GM23338 (cell line): ENCODE results near the gene SH3GL3. TPM values are rescaled to one million over a fixed set of nuclear protein-coding genes. Genes with fewer than 3 reads are reported as not detected.
A peak's percentile ranks its signal among the peaks of the same experiment; 100 is the strongest.

Experiments
- ATAC-seq: fragments of 200-7000 bp; cut with Tn5 transposase; 3 replicates; pipeline ENCODE4 v1.9.1; 2020
- DNase-seq: peaks from one replicate; pipeline ENCODE4 v3.0.0-alpha.2; 2015; ENCODE audit warnings: low spot score
- H2AFZ ChIP-seq: fragments of 200-600 bp; sonication (generic); 2 replicates; pipeline ENCODE4 v1.8.0; 2016; ENCODE audit warnings: antibody characterized with exemption, mild to moderate bottlenecking, moderate library complexity
- H3F3A ChIP-seq: fragments of 200-600 bp; sonication (generic); replicated peaks from 2 replicates; pipeline ENCODE4 v1.8.0; 2017; ENCODE audit warnings: antibody characterized with exemption, mixed run types, low read depth
- H3K27ac ChIP-seq: fragments of 200-600 bp; sonication (generic); 2 replicates; pipeline ENCODE4 v1.6.1; 2016; ENCODE audit warnings: low read depth
- H3K27me3 ChIP-seq: fragments of 200-600 bp; sonication (generic); 2 replicates; pipeline ENCODE4 v1.8.0; 2016; ENCODE audit warnings: mild to moderate bottlenecking, mixed run types, moderate library complexity; ENCODE audit not compliant: insufficient read depth
- H3K36me3 ChIP-seq: fragments of 200-600 bp; sonication (generic); 2 replicates; pipeline ENCODE4 v1.8.0; 2016; ENCODE audit warnings: mild to moderate bottlenecking; ENCODE audit not compliant: insufficient read depth
- H3K4me1 ChIP-seq: fragments of 200-600 bp; sonication (generic); 2 replicates; pipeline ENCODE4 v1.8.0; 2016; ENCODE audit warnings: mild to moderate bottlenecking, moderate library complexity; ENCODE audit not compliant: insufficient read depth
- H3K4me2 ChIP-seq: fragments of 200-600 bp; sonication (generic); 2 replicates; pipeline ENCODE4 v1.7.1; 2017; ENCODE audit warnings: mixed run types
- H3K4me3 ChIP-seq: fragments of 200-600 bp; sonication (generic); 2 replicates; pipeline ENCODE4 v1.6.1; 2016; ENCODE audit warnings: mixed run types
- H3K79me2 ChIP-seq: fragments of 200-600 bp; sonication (generic); replicated peaks from 2 replicates; pipeline ENCODE4 v1.8.0; 2017; ENCODE audit warnings: mild to moderate bottlenecking; ENCODE audit not compliant: insufficient read depth
- H3K9me2 ChIP-seq: fragments of 200-600 bp; sonication (generic); 2 replicates; pipeline ENCODE4 v1.8.0; 2017; ENCODE audit not compliant: insufficient read depth
- H4K20me1 ChIP-seq: fragments of 200-600 bp; sonication (generic); replicated peaks from 2 replicates; pipeline ENCODE4 v1.8.0; 2017; ENCODE audit warnings: mild to moderate bottlenecking; ENCODE audit not compliant: insufficient read depth
- H3K27ac Mint-ChIP-seq: 2 replicates; pipeline ENCODE4 v1.8.0; 2020; ENCODE audit warnings: inconsistent platforms, mild to moderate bottlenecking, moderate library complexity, mixed read lengths
- H3K27me3 Mint-ChIP-seq: 3 replicates; pipeline ENCODE4 v1.8.0; 2022; ENCODE audit warnings: low read depth, mild to moderate bottlenecking, moderate library complexity, mixed read lengths, inconsistent platforms; ENCODE audit not compliant: insufficient read depth, poor library complexity
- H3K36me3 Mint-ChIP-seq: 3 replicates; pipeline ENCODE4 v1.8.0; 2021; ENCODE audit warnings: low read depth, mild to moderate bottlenecking, inconsistent platforms, moderate library complexity, mixed read lengths
- H3K4me1 Mint-ChIP-seq: 3 replicates; pipeline ENCODE4 v1.8.0; 2020; ENCODE audit warnings: mild to moderate bottlenecking, inconsistent platforms, mixed read lengths
- H3K4me3 Mint-ChIP-seq: 3 replicates; pipeline ENCODE4 v1.8.0; 2021; ENCODE audit warnings: moderate library complexity, mild to moderate bottlenecking, inconsistent platforms, mixed read lengths
- H3K9me3 Mint-ChIP-seq: 3 replicates; pipeline ENCODE4 v1.8.0; 2020; ENCODE audit warnings: moderate library complexity, mild to moderate bottlenecking, inconsistent platforms, mixed read lengths
- CREB1 ChIP-seq: fragments of 250-450 bp; sonication (Bioruptor Pico); IDR thresholded peaks from 2 replicates; pipeline ENCODE4 v1.5.0; 2020; ENCODE audit warnings: low read depth, mild to moderate bottlenecking, moderate library complexity
- CTCF ChIP-seq, 2 experiments: fragments of 200-600 bp in 1 of 2; sonication (generic) in 1 of 2; conservative IDR thresholded peaks; 2 replicates each; pipeline versions ENCODE4 v1.5.1 to v1.6.1; 2016 to 2017; ENCODE audit warnings: antibody characterized with exemption in 2 of 2, low read depth in 2 of 2, mild to moderate bottlenecking in 2 of 2, moderate library complexity in 1 of 2
- ETS1 ChIP-seq: IDR thresholded peaks from 2 replicates; pipeline ENCODE4 v1.6.1; 2016; ENCODE audit warnings: antibody characterized with exemption
- EZH2 ChIP-seq: fragments of 200-600 bp; sonication (generic); IDR thresholded peaks from one replicate; pipeline ENCODE4 v1.8.0; 2017; ENCODE audit warnings: antibody characterized with exemption, mild to moderate bottlenecking, low read depth; ENCODE audit not compliant: unreplicated experiment
- REST ChIP-seq: IDR thresholded peaks from one replicate; pipeline ENCODE4 v1.6.1; 2018; ENCODE audit warnings: antibody characterized with exemption; ENCODE audit not compliant: unreplicated experiment
- polyA plus RNA-seq: library from polyadenylated mRNA; unstranded; fragments of >200 nt; fragmentation: Nextera tagmentation; extraction: Ambion mirVana; gene quantifications from 2 replicates; pipeline ENCODE4 v1.2.1, GENCODE V29; 2016
- total RNA-seq: library from RNA; depleted of rRNA; stranded (reverse); fragments of >200 nt; shearing (Covaris generic); gene quantifications from 2 replicates; pipeline ENCODE4 v1.2.3, GENCODE V29; 2014

Gene SH3GL3
- total and polyA plus RNA-seq, 2 experiments from 2014 or later: 15.9 to 21.1 TPM

GRCh38 chr15:83498374-83498773 lies 51.2 kb downstream of the SH3GL3 start (continued):
- TF ChIP-seq REST (no peak), EZH2 (no peak), CREB1 (CRISPR knock-in tag) (no peak), CTCF (conservative IDR thresholded peaks at IDR 0.05; ENCODE audit: low read depth in 2 of 2) (no peak)

- peak; percentile 83 for DNase-seq
- peak overlapping the region; percentile 23; the same call in 1 of the 2 replicates for H3K4me2 ChIP-seq
- H3K4me3 ChIP-seq: no peak overlapping the region
- H3K36me3 ChIP-seq: peaks cover 9% of the 10 kb centered on the region
- no peaks in the 10 kb centered on the region for H3K27me3 ChIP-seq
- no peak overlapping the region for H2AFZ ChIP-seq
- H3K79me2 ChIP-seq: no peaks in the 10 kb centered on the region; the same call in 1 of the 2 replicates
- no peaks in the 10 kb centered on the region for H3F3A ChIP-seq
- H3K27ac Mint-ChIP-seq: peak overlapping the region; percentile 94
- peaks cover 10% of the 10 kb centered on the region for H3K27me3 Mint-ChIP-seq
- no peaks in the 10 kb centered on the region for H4K20me1 ChIP-seq
- H3K9me3 Mint-ChIP-seq: peaks cover 22% of the 10 kb centered on the region
- H3K4me1 Mint-ChIP-seq: peaks cover 15% of the 10 kb centered on the region
- no peak overlapping the region; the same call in 2 of the 3 replicates for H3K4me3 Mint-ChIP-seq
- peaks cover 7% of the 10 kb centered on the region for H3K9me2 ChIP-seq
- peaks cover 7% of the 10 kb centered on the region for H3K4me1 ChIP-seq
- peaks cover 31% of the 10 kb centered on the region for H3K36me3 Mint-ChIP-seq
- H3K27ac ChIP-seq: peak overlapping the region; percentile 85
- ATAC-seq: peak; percentile 67
- TF ChIP-seq ETS1: peak; percentile 60; the same call in 1 of the 2 replicates
- no peak for TF ChIP-seq CTCF (conservative IDR thresholded peaks at IDR 0.05; ENCODE audit: low read depth in 2 of 2)
- TF ChIP-seq REST: no peak
Measured at GRCh38 chr15:83498801-83499200, 51.7 kb downstream of the SH3GL3 start.
